GM19043 (cell line): ENCODE measurements around the gene ATP1A1.

Experiments used
- ATAC-seq: cut with Tn5 transposase; IDR thresholded peaks from one replicate; pipeline ENCODE4 v1.9.1; 2021; ENCODE audit warnings: low read depth; ENCODE audit not compliant: unreplicated experiment

ATP1A1 gene

DNA sequence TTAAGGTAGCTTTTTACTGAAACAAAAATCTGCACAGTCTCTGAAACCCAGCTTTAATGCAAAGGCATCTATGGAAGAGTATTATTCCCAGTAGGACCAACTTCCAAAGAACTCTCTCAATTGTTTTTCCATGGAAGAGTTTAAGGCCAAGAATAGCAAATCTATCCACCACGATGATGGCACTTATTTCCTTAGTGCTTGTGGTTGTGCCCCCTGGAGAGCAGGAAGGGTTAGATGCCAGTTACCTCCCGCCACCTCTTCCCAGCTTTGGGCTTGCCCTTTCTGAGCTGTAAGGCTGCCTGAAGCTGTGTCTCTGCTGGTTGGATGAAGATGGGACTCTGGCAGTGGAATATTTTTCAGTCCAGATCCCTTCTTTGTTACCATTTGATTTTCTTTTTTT, 4.8 kb upstream of the ATP1A1 start:
- ATAC-seq = no peak

DNA sequence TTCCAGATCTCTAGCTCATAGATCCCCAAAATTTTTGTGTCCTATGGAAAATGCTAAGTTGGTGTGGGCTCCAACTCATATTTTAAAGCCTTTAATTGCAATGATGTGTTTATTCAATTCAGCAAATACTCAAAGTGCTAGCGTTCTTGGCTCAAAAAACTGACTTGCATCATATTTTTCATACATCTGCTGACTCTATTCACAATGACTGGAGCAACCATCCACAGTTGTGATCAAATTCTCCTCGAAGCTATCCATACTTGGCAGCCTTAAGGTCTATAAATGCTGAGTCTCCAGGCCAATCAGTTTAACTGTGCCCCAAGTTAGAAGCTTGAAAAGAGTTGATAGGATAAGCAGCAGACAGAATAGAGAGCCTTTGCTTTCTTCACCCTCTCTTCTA, 2.9 kb upstream of the ATP1A1 start:
- ATAC-seq = no peak

DNA sequence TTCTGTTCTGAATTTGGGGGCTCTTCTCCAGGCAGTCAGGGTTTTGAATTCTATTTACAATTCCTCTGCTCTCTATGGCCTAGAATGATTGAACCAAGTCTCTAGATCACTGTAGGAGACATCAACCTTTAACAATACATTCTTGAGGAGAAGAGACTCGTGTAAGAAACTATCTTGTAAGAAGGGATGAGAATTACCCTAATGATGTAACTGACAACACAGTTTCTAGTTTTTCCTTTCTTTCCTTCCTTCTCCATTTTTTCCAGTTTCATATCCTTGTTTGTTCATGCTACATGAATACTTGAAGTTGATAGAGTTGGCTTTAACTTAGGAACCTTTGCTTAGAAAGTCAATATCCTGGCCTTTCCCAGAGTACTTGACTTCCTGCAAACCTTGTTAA, 1.3 kb upstream of the ATP1A1 start:
- ATAC-seq = no peak

DNA sequence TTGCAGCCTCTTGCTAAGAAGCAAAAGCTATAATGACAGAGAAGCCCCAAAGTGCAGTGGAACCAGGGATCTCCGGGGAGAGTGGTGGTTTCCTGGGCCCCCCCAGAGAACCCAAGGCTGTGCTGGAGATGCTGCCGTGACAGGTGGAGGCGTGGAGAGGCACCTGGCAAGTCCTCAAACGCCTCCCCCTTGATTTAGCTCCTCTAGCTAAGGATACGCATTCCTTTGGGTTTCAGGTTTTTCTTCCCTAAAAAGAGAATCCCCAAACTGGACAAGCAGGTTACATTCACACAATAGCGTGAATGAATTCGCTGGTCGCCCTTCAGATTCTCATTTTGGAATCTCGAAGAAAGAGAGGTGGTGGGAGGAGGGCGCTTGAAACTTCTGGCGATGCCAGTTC, 853 bp upstream of the ATP1A1 start:
- ATAC-seq = no peak

DNA sequence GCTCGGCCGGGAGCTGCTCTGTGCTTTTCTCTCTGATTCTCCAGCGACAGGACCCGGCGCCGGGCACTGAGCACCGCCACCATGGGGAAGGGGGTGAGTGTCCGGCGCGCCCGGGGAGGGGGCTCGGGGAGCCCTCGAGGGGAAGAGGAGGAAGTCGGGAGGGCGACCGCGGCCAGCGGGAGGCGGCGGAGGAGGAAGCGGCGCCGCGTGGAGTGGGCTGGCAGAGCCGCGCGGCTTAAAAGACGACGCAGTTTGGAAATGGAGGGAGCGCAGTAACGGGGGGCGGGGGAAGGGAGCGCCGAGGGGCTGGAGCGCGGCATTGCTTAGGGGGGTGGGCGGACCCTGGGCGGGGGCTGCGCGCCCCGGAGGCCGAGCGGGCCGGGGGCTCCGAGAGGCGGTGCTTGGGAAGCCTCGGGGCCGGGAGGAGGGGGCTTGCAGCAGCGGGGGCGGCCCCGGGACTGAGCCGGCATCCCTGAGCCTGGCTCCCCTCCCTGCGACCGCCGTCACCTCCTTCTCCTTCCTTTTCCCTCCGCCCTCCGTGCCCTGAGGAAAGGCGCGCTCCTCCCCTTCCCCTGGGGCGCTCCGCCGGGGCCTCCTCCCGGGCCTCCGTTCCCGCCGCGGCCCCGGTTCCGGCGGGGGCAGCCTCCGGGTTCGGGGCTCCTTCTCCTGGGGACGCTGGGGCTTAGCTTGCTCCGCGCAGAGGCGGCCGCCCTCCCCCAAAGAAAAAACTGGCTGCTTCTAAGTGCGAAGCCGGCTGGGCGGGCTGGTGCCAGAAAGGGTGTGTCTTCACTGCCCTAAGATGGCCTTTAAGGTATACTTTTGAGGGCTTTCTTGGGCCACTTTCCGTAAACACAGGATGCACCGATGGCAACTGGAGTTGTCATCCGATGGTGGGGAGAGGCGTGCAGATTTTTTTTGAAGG, 648 bp downstream of the ATP1A1 start:
- no peak for ATAC-seq

DNA sequence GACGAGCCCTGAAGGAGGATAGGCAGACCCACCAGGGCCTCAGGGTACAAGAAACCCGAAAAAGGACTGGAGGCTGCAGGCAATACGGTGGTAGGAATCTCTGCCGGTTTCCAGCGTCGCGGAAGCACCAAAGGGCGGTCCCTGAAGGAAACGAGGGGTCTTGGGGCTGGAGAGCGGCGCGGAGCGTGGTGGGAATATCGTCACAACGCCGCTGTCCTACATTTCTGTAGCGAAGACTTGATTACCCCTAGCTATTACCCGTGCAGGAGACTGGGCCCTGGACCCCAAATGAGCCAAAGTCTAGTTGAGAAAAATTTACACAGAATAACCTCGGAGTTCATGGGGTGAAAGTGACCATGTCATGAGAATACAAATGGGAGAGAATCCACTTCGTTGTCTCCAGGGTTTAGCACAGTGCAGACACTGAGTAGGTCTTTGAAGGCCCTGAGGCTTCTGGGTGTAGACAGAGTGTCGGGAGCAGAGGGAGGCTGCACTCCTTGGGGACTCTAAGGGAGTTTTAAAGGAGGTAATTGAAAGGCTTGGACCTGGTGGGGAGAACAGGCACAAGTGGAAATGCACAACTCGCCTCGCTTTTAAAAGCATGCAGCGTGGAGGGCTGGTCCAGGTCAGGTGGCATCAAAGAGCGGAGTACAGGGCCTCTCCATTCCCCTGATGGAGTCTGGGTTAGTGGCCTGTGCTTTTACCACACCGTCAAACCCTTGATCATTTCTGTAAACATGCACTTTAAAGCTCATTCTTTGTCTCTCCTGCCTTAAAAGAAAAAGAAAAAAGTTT, 1.5 kb downstream of the ATP1A1 start:
- no peak for ATAC-seq

DNA sequence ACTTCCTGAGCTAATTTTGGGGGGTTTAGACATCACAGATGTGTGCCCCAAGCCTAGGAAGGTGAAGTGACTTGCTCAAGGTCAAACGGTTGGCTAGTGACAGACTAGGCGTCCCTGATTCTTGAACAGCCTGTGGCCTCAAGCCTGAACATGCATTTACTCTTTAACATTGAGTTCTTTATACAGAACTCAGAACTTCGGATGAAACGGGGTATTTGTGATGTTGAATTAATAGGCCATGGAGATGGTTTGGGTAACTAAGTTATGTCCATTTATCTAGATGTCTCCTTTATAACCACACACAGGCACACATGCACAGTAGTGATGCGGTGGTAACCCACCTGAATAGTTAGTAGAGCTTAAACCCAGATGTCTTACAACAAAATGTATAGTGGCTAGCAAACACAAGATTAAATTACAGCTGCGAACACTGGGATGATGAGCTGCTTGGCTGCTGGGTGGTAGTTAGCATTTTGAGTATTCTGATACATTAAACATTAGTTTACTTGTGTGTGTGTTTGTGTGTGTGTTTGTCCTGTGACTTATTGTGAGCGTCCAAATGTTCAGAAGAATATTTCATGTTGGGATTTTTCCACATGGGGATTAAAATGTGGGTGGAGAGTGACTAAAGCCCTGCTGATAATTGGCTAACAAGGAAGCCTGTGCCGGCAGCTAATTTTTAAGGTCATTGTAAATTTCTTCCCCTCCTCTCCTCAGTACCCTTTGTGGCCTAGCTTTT, 2.3 kb downstream of the ATP1A1 start:
- no peak for ATAC-seq

DNA sequence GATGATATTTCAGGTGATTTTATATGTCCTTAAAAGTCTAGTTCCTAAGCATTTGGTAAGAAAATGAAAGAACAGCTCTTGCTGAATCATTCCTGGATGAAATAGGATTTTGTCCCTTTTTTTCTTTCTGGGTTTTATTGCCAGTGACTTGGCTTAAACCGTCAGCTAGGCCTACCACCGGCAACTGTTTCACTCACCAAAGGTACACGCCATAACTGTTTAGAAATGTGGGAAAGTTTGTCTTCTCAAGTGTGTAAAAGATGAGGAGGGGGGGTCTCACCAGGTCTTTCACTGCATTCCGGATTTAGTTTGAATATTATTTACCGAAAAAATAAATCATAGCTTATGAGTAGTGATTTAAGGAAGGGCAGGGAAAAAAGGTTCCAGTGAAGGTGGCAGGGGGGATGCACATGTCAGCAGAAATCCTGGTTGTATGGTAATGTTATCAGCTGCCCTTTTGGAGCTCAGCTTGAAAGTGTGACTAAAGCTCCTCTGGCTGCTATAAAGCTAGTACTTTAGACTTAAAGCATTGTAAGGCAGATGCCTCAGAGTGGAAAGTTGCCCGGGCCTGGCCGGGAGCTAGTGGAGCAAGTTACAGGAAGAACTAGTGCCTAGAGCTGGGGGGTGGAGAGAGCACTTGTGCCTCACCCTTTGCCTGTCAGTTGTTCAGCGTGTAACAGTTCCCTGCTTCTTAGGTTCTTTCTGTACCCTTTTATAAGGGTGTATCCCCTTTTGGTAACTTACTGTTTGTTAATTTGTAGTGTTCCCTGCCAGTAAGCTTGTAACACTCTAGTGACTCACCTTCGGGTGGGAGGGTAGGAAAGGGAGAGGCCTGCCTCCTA, 3.1 kb downstream of the ATP1A1 start:
- ATAC-seq = no peak

DNA sequence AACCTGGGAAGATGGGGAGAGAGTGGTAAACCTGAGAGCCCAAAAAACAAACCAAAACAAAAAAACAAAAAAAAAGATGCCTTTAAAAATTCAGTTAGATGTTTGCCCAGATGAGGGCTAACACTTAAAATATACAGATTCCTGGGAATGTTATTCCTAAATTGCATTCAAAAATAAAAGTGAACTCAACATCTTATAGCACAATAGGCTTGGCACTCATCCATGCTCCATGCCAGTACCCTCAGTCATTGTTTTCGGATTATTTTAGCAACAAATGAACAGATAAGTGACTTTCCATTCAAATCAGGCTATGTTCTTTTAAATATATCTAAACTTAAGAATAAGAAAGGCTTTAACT, 3.7 kb downstream of the ATP1A1 start:
- ATAC-seq = no peak

DNA sequence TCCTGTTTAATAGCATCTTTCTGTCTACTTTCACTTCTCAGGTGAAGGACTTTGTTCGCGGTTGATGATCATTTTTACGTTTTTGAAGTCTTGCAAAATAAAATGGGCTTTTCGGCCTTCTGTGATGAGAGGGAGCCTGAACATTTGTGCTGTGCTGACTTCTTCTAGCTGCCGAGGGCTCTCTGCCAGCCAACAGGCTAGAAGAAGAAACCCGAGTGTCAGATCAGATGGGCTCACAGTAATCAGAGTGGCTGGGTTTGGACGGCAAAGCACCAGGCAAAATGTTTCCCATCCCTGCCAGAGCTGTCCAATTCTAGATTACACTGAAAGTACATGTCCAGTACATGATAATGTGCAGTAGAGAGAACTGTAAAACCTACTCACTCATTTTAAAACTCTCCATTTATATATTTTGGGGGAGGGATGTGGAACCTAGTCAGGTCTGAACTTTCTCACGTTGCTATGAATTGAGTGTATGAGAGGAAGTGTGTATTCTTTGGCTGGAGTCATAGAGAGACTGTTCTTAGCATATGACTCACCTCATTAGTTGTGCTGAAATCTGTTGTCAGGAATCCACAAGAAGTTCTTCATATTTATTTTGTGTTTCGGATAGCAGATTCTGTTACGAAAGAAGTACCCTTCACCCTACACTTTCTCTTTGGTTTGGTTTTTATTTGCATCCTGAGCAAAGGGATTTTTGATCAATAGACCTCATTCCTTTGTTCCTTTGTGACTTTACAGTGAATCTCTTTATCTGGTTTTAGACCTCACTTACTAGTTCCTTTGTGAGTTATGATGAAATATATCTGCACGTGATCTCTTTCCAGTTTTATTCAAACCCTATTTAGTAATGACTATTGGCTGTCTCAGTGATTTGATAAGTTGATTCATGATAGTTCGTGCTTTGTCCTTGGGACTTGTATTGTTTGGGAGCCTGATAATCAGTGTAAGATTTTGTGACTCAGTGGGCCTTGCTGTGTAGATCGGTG, 4.8 kb downstream of the ATP1A1 start:
- peak; percentile 68 for ATAC-seq

DNA sequence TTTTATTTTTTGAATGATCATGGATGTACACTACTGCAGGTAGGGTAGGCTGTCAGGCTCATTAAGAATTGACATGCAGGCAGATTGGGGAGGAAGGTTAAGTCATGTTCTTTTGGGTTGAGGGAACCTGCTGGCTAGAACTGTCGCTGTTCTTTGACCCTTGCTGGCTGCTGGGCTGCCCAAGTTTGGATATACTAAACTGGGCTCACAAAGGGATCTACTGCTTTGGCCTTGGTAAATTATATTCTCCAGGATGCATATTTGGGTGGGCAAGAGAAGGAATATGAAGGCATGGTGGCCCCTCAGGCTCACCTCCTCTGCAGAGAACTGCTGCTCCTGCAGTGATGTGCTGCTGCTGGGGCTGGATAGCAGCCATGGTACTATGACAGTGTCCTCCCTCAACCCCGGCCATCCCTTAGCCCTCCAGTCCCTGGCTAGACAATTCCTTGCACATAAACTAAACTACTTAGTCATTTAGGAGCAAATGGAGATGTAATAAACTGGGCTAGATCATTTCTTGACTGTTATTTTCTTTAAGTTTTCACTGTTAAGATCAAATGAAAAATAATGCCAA, 6.1 kb downstream of the ATP1A1 start:
- no peak for ATAC-seq

DNA sequence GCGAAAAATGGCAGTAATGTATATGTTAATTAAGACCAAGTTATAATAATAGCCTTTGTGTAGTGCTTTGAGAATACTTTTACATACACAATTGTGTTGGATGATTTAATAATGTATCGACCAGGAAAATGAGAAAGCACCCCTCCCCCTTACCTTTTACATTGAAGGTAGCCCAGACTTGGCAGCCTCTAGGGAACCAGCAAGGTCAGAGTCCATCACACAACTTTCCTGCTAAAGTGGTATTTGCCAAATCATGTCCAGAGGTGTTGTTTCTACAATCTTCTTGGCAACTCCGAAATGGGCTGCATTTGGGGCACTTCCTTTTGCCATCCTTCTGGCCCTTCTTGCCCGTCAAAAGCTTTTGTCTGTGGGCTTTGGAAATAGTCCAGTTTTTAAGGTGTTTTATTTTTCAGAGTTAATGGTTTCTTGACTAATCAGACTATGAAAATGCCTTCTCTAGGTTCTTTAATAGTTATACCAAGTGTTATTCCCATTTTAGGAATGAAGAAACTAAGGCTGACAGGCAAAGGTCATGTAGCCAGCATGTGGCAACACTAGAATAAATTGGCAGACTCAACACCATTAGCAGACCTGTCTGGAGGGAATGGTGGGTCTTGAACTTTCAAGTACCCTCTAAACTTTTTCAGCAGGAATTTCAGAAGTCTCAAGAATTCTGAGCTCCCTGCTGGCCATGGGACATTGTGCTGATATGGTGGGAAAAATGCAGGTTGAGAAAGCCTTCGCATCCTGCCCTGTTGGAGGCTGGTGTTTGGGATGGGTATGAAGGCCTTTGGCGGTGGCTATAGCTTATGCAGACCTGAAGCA, 6.8 kb downstream of the ATP1A1 start:
- ATAC-seq = no peak

DNA sequence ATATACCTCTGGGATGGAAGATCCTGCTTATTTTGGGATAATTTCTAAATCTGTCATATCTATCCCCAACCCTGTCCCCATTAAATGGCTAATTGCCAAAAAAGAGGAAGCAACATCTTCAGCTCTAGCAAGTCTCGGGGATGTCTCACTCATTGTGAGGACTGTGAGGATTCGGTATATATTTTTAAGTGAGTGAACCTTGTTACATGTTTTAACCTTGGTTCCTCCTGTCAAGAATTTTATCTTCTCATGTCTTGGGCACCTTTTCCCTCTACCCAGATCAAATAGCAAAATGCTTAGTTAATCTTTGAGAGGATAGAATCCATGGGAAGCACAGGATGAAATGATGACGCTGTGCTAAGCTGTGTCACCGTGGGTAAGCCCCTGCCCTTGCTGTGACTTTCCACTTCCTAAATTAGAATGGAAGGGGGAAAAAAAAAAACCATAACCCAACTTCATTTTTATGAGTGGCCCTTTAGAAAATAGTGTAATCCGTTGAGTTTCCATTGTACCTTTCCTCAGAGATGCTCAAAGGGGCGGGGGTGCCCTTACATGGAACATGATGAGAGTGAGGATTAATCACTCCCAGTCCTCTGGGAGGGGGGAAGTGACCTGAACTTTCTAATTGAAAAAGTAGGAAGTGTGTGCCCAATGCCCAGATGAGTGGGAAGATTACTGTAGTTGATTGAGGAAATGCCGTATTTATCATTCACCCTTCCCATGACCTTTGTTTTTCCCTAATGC, 7.6 kb downstream of the ATP1A1 start:
- no peak for ATAC-seq

DNA sequence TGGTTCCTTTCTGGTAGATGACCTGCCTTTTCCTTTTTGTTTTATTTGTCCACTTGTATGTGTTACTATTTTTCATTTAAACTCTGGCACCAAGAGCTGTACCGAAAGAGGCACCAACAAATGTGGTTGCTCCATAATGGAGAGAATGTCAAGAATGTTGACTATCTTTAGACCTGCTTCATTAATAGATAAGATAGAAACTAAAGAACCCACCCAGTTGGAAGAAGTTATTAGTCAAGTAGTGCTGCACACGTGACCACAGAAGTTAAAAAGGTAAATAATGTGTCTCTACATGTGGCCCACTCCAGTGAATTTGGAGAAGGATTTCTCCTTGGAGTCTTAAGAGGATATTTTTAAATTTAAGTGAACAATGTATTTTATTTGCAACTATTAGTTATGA, 9.3 kb downstream of the ATP1A1 start:
- ATAC-seq = no peak

DNA sequence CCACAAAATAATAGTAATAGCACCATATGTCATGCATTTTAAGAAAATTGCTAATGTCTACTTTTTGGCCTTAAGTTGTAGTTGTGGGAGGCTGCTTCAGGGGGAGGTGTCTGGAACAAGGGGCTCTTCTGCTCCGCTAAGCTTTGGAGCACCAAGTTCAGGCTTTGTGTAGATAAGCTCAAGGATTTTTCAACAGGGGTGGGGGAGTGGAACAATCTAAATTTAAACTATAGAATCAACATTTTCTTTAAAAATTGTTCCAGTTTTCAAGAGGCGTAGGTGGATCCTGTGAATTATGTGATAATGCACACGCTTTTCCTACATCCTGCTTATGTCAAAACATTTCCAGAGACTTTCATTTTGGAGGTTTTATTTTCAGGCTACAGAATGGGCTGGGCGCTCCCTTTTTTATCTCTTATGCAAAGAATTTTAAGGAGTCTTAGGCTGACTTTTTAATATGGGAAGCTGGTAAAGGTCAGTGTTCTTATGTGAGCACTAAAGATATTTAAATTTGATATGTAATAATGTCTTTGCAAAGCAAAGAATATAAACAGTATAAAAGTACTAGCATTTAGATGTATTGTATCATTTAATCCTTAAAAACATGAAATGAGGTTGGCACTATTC, 9.9 kb downstream of the ATP1A1 start:
- no peak for ATAC-seq

DNA sequence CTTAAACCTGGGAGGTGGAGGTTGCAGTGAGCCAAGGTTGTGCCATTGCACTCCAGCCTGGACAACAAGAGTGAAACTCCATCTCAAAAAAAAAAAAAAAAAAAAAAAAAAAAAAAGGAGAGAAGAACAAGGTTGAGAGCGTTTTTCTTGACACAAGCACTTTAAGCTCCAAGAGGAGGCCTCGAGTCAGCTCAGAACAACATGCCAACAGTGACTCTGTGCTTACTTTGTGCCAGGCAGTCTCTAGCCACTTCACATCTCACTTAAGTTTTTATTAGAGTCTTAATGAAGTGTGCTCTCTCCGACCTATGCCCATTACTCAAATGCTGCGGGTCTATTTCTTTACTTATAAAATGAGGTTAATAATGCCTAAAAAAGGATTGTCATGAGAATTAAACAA, 13.0 kb downstream of the ATP1A1 start:
- ATAC-seq = no peak

DNA sequence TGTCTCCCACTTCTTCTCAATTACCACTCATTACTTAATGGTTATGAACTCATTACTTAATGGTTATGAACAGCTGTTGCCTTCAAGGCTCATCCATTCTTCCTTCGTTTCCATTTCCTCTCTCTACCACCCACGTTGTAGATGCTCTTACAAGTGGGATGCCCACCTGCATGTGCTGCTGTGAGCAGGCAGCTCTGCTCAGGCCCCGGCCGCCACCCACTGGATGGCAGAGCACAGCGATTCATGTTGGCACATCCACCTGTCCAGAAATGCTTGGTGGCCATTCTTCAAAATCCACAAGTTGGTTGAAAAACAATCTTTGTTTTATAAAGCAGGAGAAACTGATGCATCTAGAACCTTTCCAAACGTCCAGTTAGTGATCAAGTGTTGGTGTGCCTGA, 14.5 kb downstream of the ATP1A1 start:
- no peak for ATAC-seq
